ENCODE data around the gene KCNK17. TPM values are rescaled to one million over a fixed set of nuclear protein-coding genes. Genes with fewer than 3 reads are reported as not detected.

Gene KCNK17
- total RNA-seq, 1 experiment from 2014 or later: 1.2 TPM

- Histone ChIP-seq H3K23ac (ENCODE audit: insufficient read length, low read depth, low read length) (no peak overlapping the region), H4K20me1 (ENCODE audit: control insufficient read depth, insufficient read depth, insufficient read length) (no peaks in the 10 kb centered on the region), H2BK15ac (ENCODE audit: low read depth, low read length) (no peak overlapping the region), H3K79me2 (ENCODE audit: insufficient read depth, low read length) (no peaks in the 10 kb centered on the region), H3K23me2 (ENCODE audit: insufficient read length, low read depth, low read length, poor library complexity, severe bottlenecking) (no peaks in the 10 kb centered on the region), H2BK5ac (ENCODE audit: insufficient read length, low read length) (no peak overlapping the region), H3K9me3 (ENCODE audit: control insufficient read depth, low read depth, low read length) (no peaks in the 10 kb centered on the region), H2AFZ (ENCODE audit: low read length) (no peak overlapping the region), H2BK12ac (ENCODE audit: insufficient read length, low read depth, low read length) (no peak overlapping the region), H2BK20ac (ENCODE audit: low read depth, low read length, poor library complexity, severe bottlenecking) (no peak overlapping the region), H3K4me1 (ENCODE audit: insufficient read depth, low read length) (peaks cover 13% of the 10 kb centered on the region), H4K8ac (replicated peaks; ENCODE audit: insufficient read length, low read depth, low read length) (no peak overlapping the region), H3K79me1 (ENCODE audit: insufficient read depth, low read depth, low read length, poor library complexity, severe bottlenecking) (no peaks in the 10 kb centered on the region), H3K14ac (ENCODE audit: insufficient read depth, low read length) (no peak overlapping the region), H3K4me2 (ENCODE audit: insufficient read depth, insufficient read length, low read length) (no peak overlapping the region), H3K27me3 (ENCODE audit: insufficient read depth, low read length) (no peaks in the 10 kb centered on the region), H4K91ac (ENCODE audit: insufficient read length, low read depth, low read length) (no peak overlapping the region), H2AK5ac (ENCODE audit: insufficient read length, low read length) (no peak overlapping the region), H2BK120ac (ENCODE audit: low read depth, low read length, poor library complexity, severe bottlenecking) (no peak overlapping the region), H3T11ph (ENCODE audit: low read length) (no peak overlapping the region), H3K4ac (ENCODE audit: low read depth, low read length) (no peak overlapping the region), H4K5ac (ENCODE audit: insufficient read length, low read depth, low read length) (no peak overlapping the region), H3K18ac (ENCODE audit: insufficient read length, low read depth, low read length) (no peak overlapping the region), H3K27ac (ENCODE audit: insufficient read length, low read depth, low read length) (no peak overlapping the region), H3K9ac (ENCODE audit: extremely low read depth, insufficient read length, low read length) (no peak overlapping the region), H3K56ac (ENCODE audit: insufficient read length, low read depth, low read length) (no peak overlapping the region)
- Mint-ChIP-seq H3K4me1 (peaks cover 35 to 37% of the 10 kb centered on the region in 2 experiments), H3K27ac (no peak overlapping the region), H3K9me3 (no peaks in the 10 kb centered on the region), H3K27me3 (ENCODE audit: low read depth) (peaks cover under 1% of the 10 kb centered on the region; the same call in 1 of the 2 replicates), H3K4me3 (no peak overlapping the region), H3K36me3 (ENCODE audit: insufficient read depth in 1 of 3, low read depth in 3 of 3) (no peaks in the 10 kb centered on the region; a peak in 1 of 7 replicates)
- TF ChIP-seq CTCF (conservative IDR thresholded peaks at IDR 0.05): no peak
- WGBS (ENCODE audit: extremely low coverage, insufficient read length, low lambda C conversion rate): no CpG with 5 or more reads among the region's 3 CpGs
- DNase-seq: no peak
Observed at GRCh38 chr6:39276379-39276995, 37.7 kb downstream of the KCNK17 start.

Measured in H9 (cell line).